Smooth muscle cell (in vitro differentiated cells): ENCODE measurements around the gene BNIP1. TPM values are rescaled to one million over a fixed set of nuclear protein-coding genes. Genes with fewer than 3 reads are reported as not detected.
A peak's percentile ranks its signal among the peaks of the same experiment; 100 is the strongest.

Experiments
- DNase-seq: peaks from one replicate; lab custom pipeline; 2025; ENCODE audit not compliant: unreplicated experiment; lab: John Stamatoyannopoulos, UW
- H2AFZ ChIP-seq: fragments of 200-600 bp; sonication (generic); 2 replicates; pipeline ENCODE4 v1.6.0; 2016; ENCODE audit warnings: antibody characterized with exemption, low read depth, mild to moderate bottlenecking
- H3F3A ChIP-seq: fragments of 200-600 bp; sonication (generic); 2 replicates; pipeline ENCODE4 v1.6.0; 2017; ENCODE audit warnings: antibody characterized with exemption, low read depth
- H3K27ac ChIP-seq: fragments of 200-600 bp; sonication (generic); 2 replicates; pipeline ENCODE4 v1.5.1; 2016; ENCODE audit warnings: low read depth, mild to moderate bottlenecking
- H3K27me3 ChIP-seq: fragments of 200-600 bp; sonication (generic); 2 replicates; pipeline ENCODE4 v1.6.1; 2016; ENCODE audit warnings: low read depth, mild to moderate bottlenecking
- H3K36me3 ChIP-seq: fragments of 200-600 bp; sonication (generic); 2 replicates; pipeline ENCODE4 v1.5.1; 2016; ENCODE audit warnings: low read depth
- H3K4me1 ChIP-seq: fragments of 200-600 bp; sonication (generic); 2 replicates; pipeline ENCODE4 v1.5.1; 2016; ENCODE audit warnings: low read depth
- H3K4me2 ChIP-seq: fragments of 200-600 bp; sonication (generic); 2 replicates; pipeline ENCODE4 v1.6.0; 2016; ENCODE audit warnings: mild to moderate bottlenecking
- H3K4me3 ChIP-seq: fragments of 200-600 bp; sonication (generic); 2 replicates; pipeline ENCODE4 v1.5.1; 2016; ENCODE audit warnings: mild to moderate bottlenecking
- H3K79me2 ChIP-seq: fragments of 200-600 bp; sonication (generic); 2 replicates; pipeline ENCODE4 v1.6.0; 2016; ENCODE audit warnings: low read depth, mild to moderate bottlenecking
- H3K9ac ChIP-seq: fragments of 200-600 bp; sonication (generic); 2 replicates; pipeline ENCODE4 v1.6.0; 2016; ENCODE audit warnings: low read depth
- H3K9me3 ChIP-seq: fragments of 200-600 bp; sonication (generic); replicated peaks from 2 replicates; pipeline ENCODE4 v1.5.1; 2016; ENCODE audit warnings: low read depth
- H4K20me1 ChIP-seq: fragments of 200-600 bp; sonication (generic); 2 replicates; pipeline ENCODE4 v1.6.0; 2016; ENCODE audit warnings: low read depth
- WGBS: methylation state at CpG from one replicate; pipeline ENCODE4 v1.1.7; 2016; ENCODE audit warnings: low lambda C conversion rate; 5-methylcytosine and 5-hydroxymethylcytosine counted together
- polyA plus RNA-seq: library from polyadenylated mRNA; unstranded; fragments of >200 nt; fragmentation: Nextera tagmentation; extraction: Ambion mirVana; gene quantifications from 2 replicates; pipeline ENCODE4 v1.2.1, GENCODE V29; 2016
- total RNA-seq: library from RNA; depleted of rRNA; stranded (reverse); fragments of >200 nt; gene quantifications from 2 replicates; pipeline ENCODE4 v1.2.3, GENCODE V29; 2014
- TF ChIP-seq, protein P1 (sequence below): fragments of 200-600 bp; sonication (generic); IDR thresholded peaks from 2 replicates; pipeline ENCODE4 v1.5.1; 2017; ENCODE audit warnings: borderline replicate concordance, mild to moderate bottlenecking, antibody characterized with exemption; ENCODE audit not compliant: insufficient read depth, poor library complexity, severe bottlenecking

Gene BNIP1
- total and polyA plus RNA-seq, 2 experiments from 2014 or later: 15.0 to 16.2 TPM

DNA sequence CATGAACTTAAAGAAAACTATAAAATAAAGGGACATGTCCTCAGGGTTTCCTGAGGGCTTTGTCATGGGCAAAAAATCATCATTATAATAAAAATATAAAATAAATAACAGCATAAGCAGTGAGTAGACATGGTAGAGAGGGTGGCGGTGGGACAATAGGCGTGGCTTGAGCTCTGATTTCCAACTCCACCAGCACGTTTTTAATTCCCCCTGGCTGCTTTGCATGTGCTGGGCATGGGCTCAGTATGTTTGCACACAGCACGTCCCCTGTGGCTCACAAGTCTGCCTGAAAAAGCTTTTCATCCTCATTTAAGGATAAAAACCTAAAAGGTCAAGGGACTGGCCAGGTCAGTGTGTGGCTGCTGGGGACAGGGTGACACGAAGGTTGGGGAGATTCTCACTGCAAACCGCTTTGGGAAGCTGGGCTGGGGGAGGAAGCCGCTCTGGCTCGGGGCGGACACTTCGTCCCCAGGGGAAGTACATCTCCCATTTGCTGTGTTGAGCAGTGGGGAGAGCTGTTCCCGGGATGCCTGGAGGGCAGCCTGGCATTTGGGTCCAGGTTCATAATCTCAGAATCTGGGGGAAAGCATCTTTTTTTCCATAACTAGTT lies 58.0 kb downstream of the BNIP1 start:
- Histone ChIP-seq H3K9ac (no peak overlapping the region), H3K4me3 (no peak overlapping the region), H3K79me2 (no peaks in the 10 kb centered on the region), H3K27me3 (peaks cover 18% of the 10 kb centered on the region), H3K9me3 (no peaks in the 10 kb centered on the region), H3K36me3 (no peaks in the 10 kb centered on the region), H3K27ac (no peak overlapping the region), H3K4me1 (no peaks in the 10 kb centered on the region), H3F3A (no peaks in the 10 kb centered on the region), H2AFZ (no peak overlapping the region), H3K4me2 (peak overlapping the region; percentile 26), H4K20me1 (no peaks in the 10 kb centered on the region)
- no peak for DNase-seq
- TF ChIP-seq, protein P1, sequence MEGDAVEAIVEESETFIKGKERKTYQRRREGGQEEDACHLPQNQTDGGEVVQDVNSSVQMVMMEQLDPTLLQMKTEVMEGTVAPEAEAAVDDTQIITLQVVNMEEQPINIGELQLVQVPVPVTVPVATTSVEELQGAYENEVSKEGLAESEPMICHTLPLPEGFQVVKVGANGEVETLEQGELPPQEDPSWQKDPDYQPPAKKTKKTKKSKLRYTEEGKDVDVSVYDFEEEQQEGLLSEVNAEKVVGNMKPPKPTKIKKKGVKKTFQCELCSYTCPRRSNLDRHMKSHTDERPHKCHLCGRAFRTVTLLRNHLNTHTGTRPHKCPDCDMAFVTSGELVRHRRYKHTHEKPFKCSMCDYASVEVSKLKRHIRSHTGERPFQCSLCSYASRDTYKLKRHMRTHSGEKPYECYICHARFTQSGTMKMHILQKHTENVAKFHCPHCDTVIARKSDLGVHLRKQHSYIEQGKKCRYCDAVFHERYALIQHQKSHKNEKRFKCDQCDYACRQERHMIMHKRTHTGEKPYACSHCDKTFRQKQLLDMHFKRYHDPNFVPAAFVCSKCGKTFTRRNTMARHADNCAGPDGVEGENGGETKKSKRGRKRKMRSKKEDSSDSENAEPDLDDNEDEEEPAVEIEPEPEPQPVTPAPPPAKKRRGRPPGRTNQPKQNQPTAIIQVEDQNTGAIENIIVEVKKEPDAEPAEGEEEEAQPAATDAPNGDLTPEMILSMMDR: no peak
- WGBS: 34% methylated on average over 11 of the region's 11 CpGs

DNA sequence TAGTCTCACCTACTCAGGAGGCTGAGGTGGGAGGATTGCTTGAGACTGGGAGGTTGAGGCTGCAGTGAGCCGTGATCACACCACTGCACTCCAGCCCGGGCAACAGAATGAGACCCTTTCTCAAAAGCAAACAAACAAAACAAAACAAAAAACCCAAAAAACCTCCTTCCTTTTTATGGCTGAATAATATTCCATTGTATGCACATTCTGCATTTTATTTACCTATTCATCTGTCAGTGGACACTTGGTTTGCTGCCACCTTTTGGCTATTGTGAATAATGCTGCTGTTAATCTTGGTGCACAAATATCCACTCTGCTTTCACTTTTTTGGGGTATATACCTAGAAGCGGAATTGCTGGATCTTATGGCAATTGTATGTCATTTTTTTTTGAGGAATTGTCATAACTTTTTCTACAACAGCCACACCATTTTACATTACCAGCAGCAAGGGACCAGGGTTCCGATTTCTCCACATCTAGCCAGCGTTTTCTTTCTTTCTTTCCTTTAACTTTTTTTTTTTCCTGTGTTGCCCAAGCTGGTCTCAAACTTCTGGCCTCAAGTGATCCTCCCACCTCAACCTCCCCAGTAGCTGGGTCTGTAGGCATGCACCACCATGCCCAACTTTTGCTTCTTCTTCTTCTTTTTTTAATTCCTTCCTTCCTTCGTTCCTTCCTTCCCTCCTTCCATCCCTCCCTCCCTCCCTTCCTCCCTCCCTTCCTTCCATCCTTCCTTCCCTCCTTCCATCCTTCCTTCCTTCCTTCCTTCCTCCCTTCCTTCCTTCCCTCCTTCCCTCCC lies 60.1 kb downstream of the BNIP1 start:
- no peak for DNase-seq
- Histone ChIP-seq H3K9ac (no peak overlapping the region), H3F3A (no peaks in the 10 kb centered on the region), H4K20me1 (no peaks in the 10 kb centered on the region), H3K27ac (no peak overlapping the region), H3K79me2 (no peaks in the 10 kb centered on the region), H2AFZ (no peak overlapping the region), H3K36me3 (no peaks in the 10 kb centered on the region), H3K4me3 (no peak overlapping the region), H3K4me2 (no peak overlapping the region), H3K9me3 (no peaks in the 10 kb centered on the region), H3K4me1 (no peaks in the 10 kb centered on the region), H3K27me3 (peaks cover 18% of the 10 kb centered on the region)
- TF ChIP-seq, protein P1: peak; percentile 37
- WGBS: 88% methylated on average over 6 of the region's 6 CpGs

DNA sequence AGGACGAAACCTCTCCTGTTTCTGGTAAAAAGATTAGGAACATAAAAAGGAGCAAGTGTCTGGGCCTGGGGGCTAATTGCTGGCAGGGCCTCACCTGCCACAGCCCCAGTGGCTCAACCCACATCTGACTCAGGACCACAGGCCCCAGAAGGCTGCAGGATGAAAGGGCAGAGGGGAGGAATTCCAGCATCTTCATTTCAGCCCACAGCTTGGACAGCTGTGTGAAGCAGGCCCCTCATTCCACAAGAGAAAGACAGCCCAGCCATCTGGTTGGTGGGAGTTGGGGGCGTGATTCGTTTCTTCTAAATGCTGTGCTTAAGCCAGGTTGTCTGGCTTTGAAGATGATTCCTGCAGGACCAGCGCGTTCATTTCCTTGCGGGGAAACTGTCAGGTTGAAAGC lies 61.6 kb downstream of the BNIP1 start:
- 72% methylated on average over 6 of the region's 6 CpGs for WGBS
- Histone ChIP-seq H3F3A (no peaks in the 10 kb centered on the region), H3K4me2 (no peak overlapping the region), H4K20me1 (no peaks in the 10 kb centered on the region), H3K36me3 (no peaks in the 10 kb centered on the region), H3K79me2 (no peaks in the 10 kb centered on the region), H2AFZ (no peak overlapping the region), H3K4me3 (no peak overlapping the region), H3K9me3 (no peaks in the 10 kb centered on the region), H3K9ac (no peak overlapping the region), H3K27me3 (peaks cover 22% of the 10 kb centered on the region), H3K4me1 (no peaks in the 10 kb centered on the region), H3K27ac (no peak overlapping the region)
- DNase-seq: no peak
- TF ChIP-seq, protein P1: no peak
